HG03139 (cell line): ENCODE measurements around the gene ADGRV1.

Source experiments
- ATAC-seq: cut with Tn5 transposase; IDR thresholded peaks from one replicate; pipeline ENCODE4 v1.9.1; 2021; ENCODE audit not compliant: unreplicated experiment

Gene ADGRV1

GRCh38 chr5:91144491-91145332 is 586.1 kb downstream of the ADGRV1 start:
- ATAC-seq = no peak

- no peak for ATAC-seq
Observed at GRCh38 chr5:91145333-91145620, 586.7 kb downstream of the ADGRV1 start.

- ATAC-seq = no peak
Observed at GRCh38 chr5:91146230-91146629, 587.6 kb downstream of the ADGRV1 start.

- ATAC-seq = no peak
Observed at GRCh38 chr5:91146905-91147600, 588.5 kb downstream of the ADGRV1 start.

GRCh38 chr5:91150234-91150633 is 591.6 kb downstream of the ADGRV1 start:
- ATAC-seq = no peak

- ATAC-seq = no peak
Observed at GRCh38 chr5:91150636-91151035, 592.0 kb downstream of the ADGRV1 start.

GRCh38 chr5:91151947-91152346 is 593.4 kb downstream of the ADGRV1 start:
- ATAC-seq = no peak

- no peak for ATAC-seq
Observed at GRCh38 chr5:91154338-91154737, 595.7 kb downstream of the ADGRV1 start.

GRCh38 chr5:91155274-91155673 is 596.7 kb downstream of the ADGRV1 start:
- no peak for ATAC-seq

GRCh38 chr5:91156242-91156641 is 597.6 kb downstream of the ADGRV1 start:
- ATAC-seq = no peak

GRCh38 chr5:91158011-91158410 is 599.4 kb downstream of the ADGRV1 start:
- no peak for ATAC-seq

- no peak for ATAC-seq
Observed at GRCh38 chr5:91159647-91160046, 601.0 kb downstream of the ADGRV1 start.

GRCh38 chr5:91160714-91161285 is 602.2 kb downstream of the ADGRV1 start:
- no peak for ATAC-seq

GRCh38 chr5:91162534-91163381 is 604.2 kb downstream of the ADGRV1 start:
- peak; percentile 97 for ATAC-seq

- no peak for ATAC-seq
Observed at GRCh38 chr5:91164424-91164823, 605.8 kb downstream of the ADGRV1 start.

- no peak for ATAC-seq
Observed at GRCh38 chr5:91166059-91166807, 607.6 kb downstream of the ADGRV1 start.

GRCh38 chr5:91168859-91169258 is 610.3 kb downstream of the ADGRV1 start:
- no peak for ATAC-seq

GRCh38 chr5:91170266-91170665 is 611.7 kb downstream of the ADGRV1 start:
- ATAC-seq = no peak

- no peak for ATAC-seq
Observed at GRCh38 chr5:91171322-91171721, 612.7 kb downstream of the ADGRV1 start.

GRCh38 chr5:91174396-91174795 is 615.8 kb downstream of the ADGRV1 start:
- no peak for ATAC-seq

GRCh38 chr5:91175708-91176107 is 617.1 kb downstream of the ADGRV1 start:
- no peak for ATAC-seq
